IMR-90 (cell line): ENCODE data around the gene ATRNL1. TPM values are rescaled to one million over a fixed set of nuclear protein-coding genes. Genes with fewer than 3 reads are reported as not detected.

Source experiments
- ATAC-seq: fragments of 200-7000 bp; cut with Tn5 transposase; 2 replicates; pipeline ENCODE4 v1.9.1; 2020; ENCODE audit warnings: low read depth, mild to moderate bottlenecking, moderate library complexity
- BruUV-seq: library from RNA; stranded (reverse); fragments of 400-500 nt; replicated peaks from 2 replicates; lab custom pipeline; 2021; lab: Mats Ljungman, UMichigan
- CTCF ChIA-PET: fragments of 300-600 bp; formaldehyde crosslinking; extraction: SDS; loops from one replicate; lab custom pipeline; 2021; ENCODE audit warnings: antibody characterized with exemption; lab: Yijun Ruan, JAX
- POLR2A ChIA-PET: fragments of 300-600 bp; sonication (Branson Sonifier 250); formaldehyde crosslinking; loops from one replicate; lab custom pipeline; 2022; ENCODE audit warnings: antibody characterized with exemption; ENCODE audit not compliant: unreplicated experiment; lab: Charles Lee
- DNase-seq: peaks from one replicate; pipeline ENCODE4 v3.0.0; 2013
- H2AFZ ChIP-seq: replicated peaks from 2 replicates; pipeline ENCODE3; 2013; ENCODE audit warnings: low read length, mild to moderate bottlenecking; ENCODE audit not compliant: poor library complexity
- H2AK5ac ChIP-seq: 2 replicates; pipeline ENCODE4 v1.6.1; 2013; ENCODE audit warnings: low read depth, low read length, inconsistent platforms
- H2AK9ac ChIP-seq: replicated peaks from 2 replicates; pipeline ENCODE3; 2013; ENCODE audit warnings: mild to moderate bottlenecking, low read depth, low read length, moderate library complexity; ENCODE audit not compliant: poor library complexity
- H2BK120ac ChIP-seq: 2 replicates; pipeline ENCODE4 v1.6.1; 2013; ENCODE audit warnings: low read depth, low read length, inconsistent platforms
- H2BK15ac ChIP-seq: 3 replicates; pipeline ENCODE4 v1.6.1; 2013; ENCODE audit warnings: low read depth, low read length, inconsistent platforms
- H2BK20ac ChIP-seq: 2 replicates; pipeline ENCODE4 v1.6.1; 2013; ENCODE audit warnings: low read depth, mild to moderate bottlenecking, inconsistent platforms, low read length, moderate library complexity
- H2BK5ac ChIP-seq: 2 replicates; pipeline ENCODE4 v1.6.1; 2013; ENCODE audit warnings: mild to moderate bottlenecking, low read depth, low read length, inconsistent platforms; ENCODE audit not compliant: poor library complexity, severe bottlenecking
- H3K14ac ChIP-seq: replicated peaks from 2 replicates; pipeline ENCODE4 v1.6.1; 2013; ENCODE audit warnings: low read depth, low read length, inconsistent platforms
- H3K18ac ChIP-seq: 2 replicates; pipeline ENCODE4 v1.6.1; 2013; ENCODE audit warnings: low read depth, low read length, control low read depth
- H3K23ac ChIP-seq: 2 replicates; pipeline ENCODE4 v1.6.1; 2013; ENCODE audit warnings: low read depth, low read length, inconsistent platforms
- H3K27ac ChIP-seq: 2 replicates; pipeline ENCODE4 v1.5.1; 2013; ENCODE audit warnings: mild to moderate bottlenecking, control low read depth, low read length; ENCODE audit not compliant: insufficient read depth
- H3K27me3 ChIP-seq: 2 replicates; pipeline ENCODE4 v1.6.1; 2013; ENCODE audit warnings: low read length; ENCODE audit not compliant: control insufficient read depth, insufficient read depth
- H3K36me3 ChIP-seq: 2 replicates; pipeline ENCODE4 v1.6.1; 2013; ENCODE audit warnings: low read length, mixed read lengths; ENCODE audit not compliant: control insufficient read depth, insufficient read depth
- H3K4ac ChIP-seq: 2 replicates; pipeline ENCODE4 v1.6.1; 2013; ENCODE audit warnings: low read depth, low read length, inconsistent platforms
- H3K4me1 ChIP-seq: 2 replicates; pipeline ENCODE4 v1.6.1; 2013; ENCODE audit warnings: low read length, mixed read lengths; ENCODE audit not compliant: control insufficient read depth, insufficient read depth
- H3K4me2 ChIP-seq: 2 replicates; pipeline ENCODE4 v1.6.1; 2013; ENCODE audit warnings: low read depth, mild to moderate bottlenecking, control low read depth, low read length, moderate library complexity
- H3K4me3 ChIP-seq: 2 replicates; pipeline ENCODE4 v1.5.1; 2013; ENCODE audit warnings: low read depth, mild to moderate bottlenecking, control low read depth, low read length, moderate library complexity; ENCODE audit not compliant: insufficient read depth
- H3K56ac ChIP-seq: 2 replicates; pipeline ENCODE4 v1.6.1; 2013; ENCODE audit warnings: low read length, inconsistent platforms; ENCODE audit not compliant: insufficient read depth; ENCODE audit errors: extremely low read depth
- H3K79me1 ChIP-seq, 2 experiments: 2 replicates each; pipeline ENCODE4 v1.6.1; 2013; ENCODE audit warnings: low read length in 2 of 2, inconsistent platforms in 1 of 2, low read depth in 1 of 2
- H3K9ac ChIP-seq: 2 replicates; pipeline ENCODE4 v1.6.1; 2013; ENCODE audit warnings: low read depth, low read length, control low read depth
- H3K9me1 ChIP-seq: 2 replicates; pipeline ENCODE4 v1.6.1; 2013; ENCODE audit warnings: low read length, inconsistent platforms; ENCODE audit not compliant: insufficient read depth
- H3K9me3 ChIP-seq: 2 replicates; pipeline ENCODE4 v1.6.1; 2013; ENCODE audit warnings: low read length; ENCODE audit not compliant: control insufficient read depth, insufficient read depth
- H4K20me1 ChIP-seq: 2 replicates; pipeline ENCODE4 v1.6.1; 2013; ENCODE audit warnings: low read length, inconsistent platforms; ENCODE audit not compliant: insufficient read depth
- H4K5ac ChIP-seq: 2 replicates; pipeline ENCODE4 v1.6.1; 2013; ENCODE audit warnings: mild to moderate bottlenecking, low read depth, low read length, control low read depth
- H4K8ac ChIP-seq, 2 experiments: 2 replicates each; pipeline ENCODE4 v1.6.1; 2013; ENCODE audit warnings: low read depth in 2 of 2, low read length in 2 of 2, control low read depth in 1 of 2, inconsistent platforms in 1 of 2
- H4K91ac ChIP-seq: 2 replicates; pipeline ENCODE4 v1.6.1; 2013; ENCODE audit warnings: low read depth, low read length, inconsistent platforms; ENCODE audit not compliant: insufficient read depth
- BHLHE40 ChIP-seq: fragments of 150-350 bp; IDR thresholded peaks from 2 replicates; pipeline ENCODE4 v1.6.1; 2016; ENCODE audit warnings: mild to moderate bottlenecking, low read depth, low read length
- CEBPB ChIP-seq: IDR thresholded peaks from 2 replicates; pipeline ENCODE4 v1.6.1; 2012; ENCODE audit warnings: low read depth, low read length, improper control_type of control experiment
- CHD1 ChIP-seq: IDR thresholded peaks from 2 replicates; pipeline ENCODE4 v1.6.1; 2012; ENCODE audit warnings: low read depth, low read length, improper control_type of control experiment
- FOS ChIP-seq: fragments of 150-350 bp; IDR thresholded peaks from 2 replicates; pipeline ENCODE4 v1.6.1; 2016; ENCODE audit warnings: low read depth, low read length
- MAFK ChIP-seq: IDR thresholded peaks from 2 replicates; pipeline ENCODE4 v1.6.1; 2012; ENCODE audit warnings: low read depth, low read length, improper control_type of control experiment
- MAZ ChIP-seq: IDR thresholded peaks from 2 replicates; pipeline ENCODE4 v1.6.1; 2012; ENCODE audit warnings: low read depth, mild to moderate bottlenecking, low read length, improper control_type of control experiment, moderate library complexity, borderline replicate concordance
- MXI1 ChIP-seq: IDR thresholded peaks from 2 replicates; pipeline ENCODE4 v1.6.1; 2012; ENCODE audit warnings: low read depth, mild to moderate bottlenecking, low read length, moderate library complexity, borderline replicate concordance
- NFE2L2 ChIP-seq: fragments of 150-350 bp; IDR thresholded peaks from 2 replicates; pipeline ENCODE4 v1.6.1; 2016; ENCODE audit warnings: low read depth, mild to moderate bottlenecking, low read length
- POLR2A ChIP-seq: IDR thresholded peaks from 2 replicates; pipeline ENCODE4 v1.6.1; 2012; ENCODE audit warnings: mild to moderate bottlenecking, low read depth, low read length
- RAD21 ChIP-seq: IDR thresholded peaks from 2 replicates; pipeline ENCODE4 v1.6.1; 2012; ENCODE audit warnings: low read length, improper control_type of control experiment
- RCOR1 ChIP-seq: IDR thresholded peaks from 2 replicates; pipeline ENCODE4 v1.6.1; 2012; ENCODE audit warnings: mild to moderate bottlenecking, low read length, improper control_type of control experiment; ENCODE audit not compliant: insufficient replicate concordance
- RFX5 ChIP-seq: IDR thresholded peaks from 2 replicates; pipeline ENCODE4 v1.8.0; 2012; ENCODE audit warnings: low read depth, mild to moderate bottlenecking, low read length, moderate library complexity
- SMC3 ChIP-seq: fragments of 150-350 bp; IDR thresholded peaks from 2 replicates; pipeline ENCODE4 v1.6.1; 2016; ENCODE audit warnings: low read depth, mild to moderate bottlenecking, antibody characterized with exemption, low read length, moderate library complexity
- WGBS, 2 experiments: methylation state at CpG; one replicate each; pipeline versions ENCODE4 v1.1.5 to v1.1.7; 2013; ENCODE audit warnings: missing lambda C conversion rate in 2 of 2; ENCODE audit not compliant: insufficient read length in 1 of 2; ENCODE audit errors: extremely low coverage in 2 of 2; 5-methylcytosine and 5-hydroxymethylcytosine counted together
- dilution Hi-C: fragments of 300-500 bp; cut with HindIII; formaldehyde crosslinking; loops from one replicate; pipeline ENCODE4 v1.14.3; 2018; ENCODE audit warnings: low sequenced_read_pairs; ENCODE audit not compliant: unreplicated experiment
- in situ Hi-C: fragments of 300-500 bp; cut with MboI; formaldehyde crosslinking; loops from 3 replicates; pipeline ENCODE4 v1.14.3; 2019; ENCODE audit warnings: low sequenced_read_pairs, inconsistent platforms, mixed read lengths
- intact Hi-C: fragments of 100-400 bp; cut with micrococcal nuclease; formaldehyde crosslinking; loops from 2 replicates; pipeline ENCODE4 v1.10.0; 2022
- polyA plus RNA-seq, 3 experiments: library from polyadenylated mRNA; depleted of rRNA; stranded (reverse); fragments of >200 nt; gene quantifications; 2 replicates each; pipeline ENCODE4 v1.2.3, GENCODE V29; 2012; ENCODE audit warnings: low replicate concordance in 1 of 3
- total RNA-seq: library from RNA; depleted of rRNA; stranded (reverse); fragments of >200 nt; gene quantifications from 2 replicates; pipeline ENCODE4 v1.2.3, GENCODE V29; 2012
- TF ChIP-seq, protein P1 (sequence below): conservative IDR thresholded peaks from 2 replicates; pipeline ENCODE4 v1.5.1; 2012; ENCODE audit warnings: mild to moderate bottlenecking, low read depth, low read length, improper control_type of control experiment
- TF ChIP-seq, protein P2 (sequence below): fragments of 150-350 bp; IDR thresholded peaks from 2 replicates; pipeline ENCODE4 v1.6.1; 2016; ENCODE audit warnings: low read depth, mild to moderate bottlenecking, low read length, moderate library complexity, borderline replicate concordance
- TF ChIP-seq, protein P3 (sequence below): fragments of 150-350 bp; IDR thresholded peaks from 2 replicates; pipeline ENCODE4 v1.6.1; 2017; ENCODE audit warnings: mild to moderate bottlenecking, antibody characterized with exemption, low read length, low read depth

ATRNL1 gene
- total and polyA plus RNA-seq, 2 of the 4 experiments (the other 2 are of a cell fraction): 0.18 to 0.19 TPM

DNA sequence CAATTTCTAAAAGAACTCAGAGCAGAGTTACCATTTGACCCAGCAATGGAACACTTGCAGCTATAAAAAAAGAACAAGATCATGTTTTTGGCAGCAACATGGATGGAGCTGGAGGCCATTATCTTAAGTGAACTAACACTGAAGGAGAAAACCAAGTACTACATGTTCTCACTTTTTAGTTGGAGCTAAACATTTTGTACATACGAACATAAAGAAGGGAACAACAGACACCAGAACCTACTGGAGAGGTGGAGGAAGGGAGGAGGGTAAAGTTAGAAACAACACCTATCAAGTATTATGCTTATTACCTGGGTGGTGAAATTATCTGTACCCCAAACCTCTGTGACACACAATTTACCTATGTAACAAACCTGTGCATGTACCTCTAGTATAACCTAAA lies 329.5 kb downstream of the ATRNL1 start:
- Histone ChIP-seq H3K14ac (no peak overlapping the region), H3K27ac (no peak overlapping the region), H3K4me1 (no peaks in the 10 kb centered on the region), H4K91ac (no peak overlapping the region), H3K36me3 (no peaks in the 10 kb centered on the region), H2BK20ac (no peak overlapping the region), H3K4me2 (no peak overlapping the region), H2BK120ac (no peak overlapping the region), H3K9me3 (no peaks in the 10 kb centered on the region), H3K79me1 (no peaks in the 10 kb centered on the region), H3K27me3 (no peaks in the 10 kb centered on the region), H2AK5ac (no peak overlapping the region), H4K8ac (no peak overlapping the region), H2BK5ac (no peak overlapping the region), H3K9ac (no peak overlapping the region), H2BK15ac (no peak overlapping the region), H4K20me1 (no peaks in the 10 kb centered on the region), H2AFZ (no peak overlapping the region), H4K5ac (no peak overlapping the region), H3K18ac (no peak overlapping the region), H3K56ac (no peak overlapping the region), H3K4me3 (no peak overlapping the region), H2AK9ac (no peak overlapping the region), H3K4ac (no peak overlapping the region), H3K23ac (no peak overlapping the region), H3K9me1 (no peaks in the 10 kb centered on the region)
- DNase-seq (no peak), ATAC-seq (no peak)
- ChIA-PET CTCF (interaction anchor here (1.2 kb wide), 1 partner anchor 9 kb away, joined by 3 read pairs; no protein-coding TSS in a partner anchor), POLR2A (no interaction called here)
- no CpG with 5 or more reads among the region's 1 CpG for WGBS, 2 experiments
- no peak for TF ChIP-seq NFE2L2
- TF ChIP-seq RFX5: no peak
- no peak for TF ChIP-seq RAD21
- no peak for TF ChIP-seq BHLHE40
- no peak for TF ChIP-seq CEBPB
- TF ChIP-seq CHD1: no peak
- no peak for TF ChIP-seq RCOR1
- no peak for TF ChIP-seq FOS
- TF ChIP-seq MAFK: no peak
- no peak for TF ChIP-seq MAZ
- no peak for TF ChIP-seq SMC3
- TF ChIP-seq, protein P1, sequence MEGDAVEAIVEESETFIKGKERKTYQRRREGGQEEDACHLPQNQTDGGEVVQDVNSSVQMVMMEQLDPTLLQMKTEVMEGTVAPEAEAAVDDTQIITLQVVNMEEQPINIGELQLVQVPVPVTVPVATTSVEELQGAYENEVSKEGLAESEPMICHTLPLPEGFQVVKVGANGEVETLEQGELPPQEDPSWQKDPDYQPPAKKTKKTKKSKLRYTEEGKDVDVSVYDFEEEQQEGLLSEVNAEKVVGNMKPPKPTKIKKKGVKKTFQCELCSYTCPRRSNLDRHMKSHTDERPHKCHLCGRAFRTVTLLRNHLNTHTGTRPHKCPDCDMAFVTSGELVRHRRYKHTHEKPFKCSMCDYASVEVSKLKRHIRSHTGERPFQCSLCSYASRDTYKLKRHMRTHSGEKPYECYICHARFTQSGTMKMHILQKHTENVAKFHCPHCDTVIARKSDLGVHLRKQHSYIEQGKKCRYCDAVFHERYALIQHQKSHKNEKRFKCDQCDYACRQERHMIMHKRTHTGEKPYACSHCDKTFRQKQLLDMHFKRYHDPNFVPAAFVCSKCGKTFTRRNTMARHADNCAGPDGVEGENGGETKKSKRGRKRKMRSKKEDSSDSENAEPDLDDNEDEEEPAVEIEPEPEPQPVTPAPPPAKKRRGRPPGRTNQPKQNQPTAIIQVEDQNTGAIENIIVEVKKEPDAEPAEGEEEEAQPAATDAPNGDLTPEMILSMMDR: no peak
- TF ChIP-seq, protein P2, sequence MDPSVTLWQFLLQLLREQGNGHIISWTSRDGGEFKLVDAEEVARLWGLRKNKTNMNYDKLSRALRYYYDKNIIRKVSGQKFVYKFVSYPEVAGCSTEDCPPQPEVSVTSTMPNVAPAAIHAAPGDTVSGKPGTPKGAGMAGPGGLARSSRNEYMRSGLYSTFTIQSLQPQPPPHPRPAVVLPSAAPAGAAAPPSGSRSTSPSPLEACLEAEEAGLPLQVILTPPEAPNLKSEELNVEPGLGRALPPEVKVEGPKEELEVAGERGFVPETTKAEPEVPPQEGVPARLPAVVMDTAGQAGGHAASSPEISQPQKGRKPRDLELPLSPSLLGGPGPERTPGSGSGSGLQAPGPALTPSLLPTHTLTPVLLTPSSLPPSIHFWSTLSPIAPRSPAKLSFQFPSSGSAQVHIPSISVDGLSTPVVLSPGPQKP: no peak
- no peak for TF ChIP-seq POLR2A
- TF ChIP-seq, protein P3, sequence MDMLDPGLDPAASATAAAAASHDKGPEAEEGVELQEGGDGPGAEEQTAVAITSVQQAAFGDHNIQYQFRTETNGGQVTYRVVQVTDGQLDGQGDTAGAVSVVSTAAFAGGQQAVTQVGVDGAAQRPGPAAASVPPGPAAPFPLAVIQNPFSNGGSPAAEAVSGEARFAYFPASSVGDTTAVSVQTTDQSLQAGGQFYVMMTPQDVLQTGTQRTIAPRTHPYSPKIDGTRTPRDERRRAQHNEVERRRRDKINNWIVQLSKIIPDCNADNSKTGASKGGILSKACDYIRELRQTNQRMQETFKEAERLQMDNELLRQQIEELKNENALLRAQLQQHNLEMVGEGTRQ: no peak
- TF ChIP-seq MXI1: no peak
- dilution Hi-C loops (no loop called here), in situ Hi-C loops (loop anchor here (25.0 kb wide), 1 partner anchor 535 kb away; no protein-coding TSS in a partner anchor), intact Hi-C loops (no loop called here)
- no TSS peak for BruUV-seq
